Measurements from ENCODE around the gene DNAH5. TPM values are rescaled to one million over a fixed set of nuclear protein-coding genes. Genes with fewer than 3 reads are reported as not detected.
A peak's percentile ranks its signal among the peaks of the same experiment; 100 is the strongest.

Gene DNAH5
- total and polyA plus RNA-seq, 7 donors = under 0.01 to 0.36 (median 0.07) TPM

- TF ChIP-seq CTCF (IDR thresholded peaks at IDR 0.05) = no peak
- H3K9me3 ChIP-seq = no peaks in the 10 kb centered on the region
- ATAC-seq (no peak), DNase-seq (no peak)
- intact Hi-C loops (cut with DNase I) = no loop called here
- no peaks in the 10 kb centered on the region for H3K36me3 ChIP-seq (ENCODE audit: insufficient read depth in 1 of 2, low read depth in 1 of 2)
- WGBS, 3 donors = 68 to 72% (median 69%) methylated on average over 3 of the region's 3 CpGs
- peaks cover 3% of the 10 kb centered on the region for H3K4me1 ChIP-seq
- no peak overlapping the region for H3K4me3 ChIP-seq
- H3K27me3 ChIP-seq (ENCODE audit: insufficient read depth in 3 of 3, low read length in 2 of 3) = no peaks in the 10 kb centered on the region
- no peak overlapping the region for H3K27ac ChIP-seq
Observed at GRCh38 chr5:13991365-13991764, 46.9 kb upstream of the DNAH5 start.

- no peak for ATAC-seq
- DNase-seq = no peak
- Histone ChIP-seq H3K27ac (no peak overlapping the region), H3K9me3 (no peaks in the 10 kb centered on the region), H3K27me3 (ENCODE audit: insufficient read depth in 3 of 3, low read length in 2 of 3) (peaks cover 0 to 4% (median 0%) of the 10 kb centered on the region in 3 donors), H3K4me3 (no peak overlapping the region), H3K36me3 (ENCODE audit: insufficient read depth in 1 of 2, low read depth in 1 of 2) (no peaks in the 10 kb centered on the region), H3K4me1 (peaks cover 3% of the 10 kb centered on the region)
- WGBS, 3 donors = 87 to 89% (median 88%) methylated on average over 2 of the region's 2 CpGs
- no peak for TF ChIP-seq CTCF (IDR thresholded peaks at IDR 0.05)
- intact Hi-C loops (cut with DNase I) = no loop called here
Observed at GRCh38 chr5:13990896-13991295, 46.4 kb upstream of the DNAH5 start.

- Histone ChIP-seq H3K4me1 (peaks cover 3% of the 10 kb centered on the region), H3K9me3 (no peaks in the 10 kb centered on the region), H3K4me3 (no peak overlapping the region), H3K27me3 (ENCODE audit: insufficient read depth in 3 of 3, low read length in 2 of 3) (peaks cover 0 to 6% (median 2%) of the 10 kb centered on the region in 3 donors), H3K27ac (no peak overlapping the region), H3K36me3 (ENCODE audit: insufficient read depth in 1 of 2, low read depth in 1 of 2) (no peaks in the 10 kb centered on the region)
- 88 to 92% (median 91%) methylated on average over 2 of the region's 2 CpGs for WGBS, 3 donors
- TF ChIP-seq CTCF (IDR thresholded peaks at IDR 0.05) = no peak
- no peak for DNase-seq
- no peak for ATAC-seq
- intact Hi-C loops (cut with DNase I) = loop anchor here (5.0 to 10.0 kb wide), 5 partner anchors 115 to 665 kb away; no protein-coding TSS in a partner anchor
Observed at GRCh38 chr5:13989832-13990231, 45.3 kb upstream of the DNAH5 start.

- Histone ChIP-seq H3K27ac (no peak overlapping the region), H3K9me3 (no peaks in the 10 kb centered on the region), H3K4me1 (no peaks in the 10 kb centered on the region), H3K36me3 (ENCODE audit: insufficient read depth in 1 of 2, low read depth in 1 of 2) (no peaks in the 10 kb centered on the region), H3K4me3 (no peak overlapping the region), H3K27me3 (ENCODE audit: insufficient read depth in 3 of 3, low read length in 2 of 3) (peaks cover 0 to 6% (median 2%) of the 10 kb centered on the region in 3 donors)
- intact Hi-C loops (cut with DNase I) = loop anchor here (5.0 to 10.0 kb wide), 5 partner anchors 117 to 667 kb away; no protein-coding TSS in a partner anchor
- 18 to 23% (median 19%) methylated on average over 7 of the region's 7 CpGs for WGBS, 3 donors
- peak; percentile 51 to 87 (median 72) for ATAC-seq
- DNase-seq = no peak
- TF ChIP-seq CTCF (IDR thresholded peaks at IDR 0.05) = peak; percentile 94
Observed at GRCh38 chr5:13987843-13988464, 43.5 kb upstream of the DNAH5 start.
